Caco-2 (cell line): Measurements from ENCODE around the gene CLRN3. TPM values are rescaled to one million over a fixed set of nuclear protein-coding genes. Genes with fewer than 3 reads are reported as not detected.
A peak's percentile ranks its signal among the peaks of the same experiment; 100 is the strongest.

Experiments
- BruUV-seq: library from RNA; stranded (reverse); fragments of 400-500 nt; replicated peaks from 2 replicates; lab custom pipeline; 2021; lab: Mats Ljungman, UMichigan
- CTCF ChIA-PET: fragments of 300-600 bp; sonication (Branson Sonifier 250); formaldehyde crosslinking; loops from one replicate; lab custom pipeline; 2022; ENCODE audit warnings: antibody characterized with exemption; lab: Charles Lee
- POLR2A ChIA-PET: fragments of 300-600 bp; sonication (Branson Sonifier 250); formaldehyde crosslinking; loops from one replicate; lab custom pipeline; 2022; ENCODE audit warnings: antibody characterized with exemption; lab: Charles Lee
- DNase-seq, 2 experiments: peaks; one replicate each; pipeline versions ENCODE4 v3.0.0 to v3.0.0-alpha.2; 2020 to 2022
- H3K27me3 ChIP-seq: replicated peaks from 2 replicates; pipeline ENCODE4 v1.6.0; 2011; ENCODE audit warnings: low read length; ENCODE audit not compliant: control insufficient read depth, insufficient read depth
- H3K36me3 ChIP-seq: 2 replicates; pipeline ENCODE4 v1.5.1; 2011; ENCODE audit warnings: low read length; ENCODE audit not compliant: control insufficient read depth, insufficient read depth
- H3K4me1 ChIP-seq: fragments of 250-450 bp; sonication (Bioruptor Pico); 2 replicates; pipeline ENCODE4 v1.5.1; 2020; ENCODE audit warnings: mild to moderate bottlenecking
- H3K4me3 ChIP-seq: 2 replicates; pipeline ENCODE4 v1.5.1; 2011; ENCODE audit warnings: low read depth, mild to moderate bottlenecking, control low read depth, low read length
- H3K9me3 ChIP-seq: fragments of 250-450 bp; sonication (Bioruptor Pico); 2 replicates; pipeline ENCODE4 v1.5.1; 2020; ENCODE audit warnings: mild to moderate bottlenecking, moderate library complexity
- H3K27ac Mint-ChIP-seq: one replicate; pipeline ENCODE4 v1.8.0; 2022; ENCODE audit warnings: mixed read lengths; ENCODE audit not compliant: unreplicated experiment
- H3K27me3 Mint-ChIP-seq: one replicate; pipeline ENCODE4 v1.8.0; 2022; ENCODE audit warnings: mixed read lengths; ENCODE audit not compliant: insufficient read depth, unreplicated experiment
- H3K36me3 Mint-ChIP-seq: one replicate; pipeline ENCODE4 v1.8.0; 2022; ENCODE audit warnings: mild to moderate bottlenecking, mixed read lengths; ENCODE audit not compliant: insufficient read depth, unreplicated experiment
- H3K4me1 Mint-ChIP-seq: one replicate; pipeline ENCODE4 v1.8.0; 2022; ENCODE audit warnings: low read depth, mixed read lengths; ENCODE audit not compliant: unreplicated experiment
- H3K4me3 Mint-ChIP-seq: one replicate; pipeline ENCODE4 v1.8.0; 2022; ENCODE audit warnings: mild to moderate bottlenecking, moderate library complexity, mixed read lengths; ENCODE audit not compliant: unreplicated experiment
- H3K9me3 Mint-ChIP-seq: one replicate; pipeline ENCODE4 v1.8.0; 2022; ENCODE audit warnings: mixed read lengths; ENCODE audit not compliant: unreplicated experiment
- intact Hi-C: fragments of 100-400 bp; cut with micrococcal nuclease; formaldehyde crosslinking; loops from one replicate; pipeline ENCODE4 v1.10.0; 2022; ENCODE audit not compliant: unreplicated experiment
- total RNA-seq: library from RNA; stranded (reverse); gene quantifications from 2 replicates; pipeline ENCODE4 v1.2.3, GENCODE V29; 2022
- TF ChIP-seq, protein P1 (sequence below), 2 experiments: fragments of 200-600 bp in 1 of 2; IDR thresholded peaks; 1 replicate in 1 of 2; 2 replicates in 1 of 2; pipeline versions ENCODE4 v1.5.1 to v1.8.0; 2011 to 2022; ENCODE audit warnings: antibody characterized with exemption in 1 of 2, control low read depth in 1 of 2, inconsistent platforms in 1 of 2, low read depth in 1 of 2, low read length in 1 of 2, mild to moderate bottlenecking in 1 of 2, moderate library complexity in 1 of 2; ENCODE audit not compliant: insufficient read depth in 1 of 2, severe bottlenecking in 1 of 2, unreplicated experiment in 1 of 2

Gene CLRN3
- total RNA-seq, 1 experiment from 2014 or later, result 1.1 TPM

DNA sequence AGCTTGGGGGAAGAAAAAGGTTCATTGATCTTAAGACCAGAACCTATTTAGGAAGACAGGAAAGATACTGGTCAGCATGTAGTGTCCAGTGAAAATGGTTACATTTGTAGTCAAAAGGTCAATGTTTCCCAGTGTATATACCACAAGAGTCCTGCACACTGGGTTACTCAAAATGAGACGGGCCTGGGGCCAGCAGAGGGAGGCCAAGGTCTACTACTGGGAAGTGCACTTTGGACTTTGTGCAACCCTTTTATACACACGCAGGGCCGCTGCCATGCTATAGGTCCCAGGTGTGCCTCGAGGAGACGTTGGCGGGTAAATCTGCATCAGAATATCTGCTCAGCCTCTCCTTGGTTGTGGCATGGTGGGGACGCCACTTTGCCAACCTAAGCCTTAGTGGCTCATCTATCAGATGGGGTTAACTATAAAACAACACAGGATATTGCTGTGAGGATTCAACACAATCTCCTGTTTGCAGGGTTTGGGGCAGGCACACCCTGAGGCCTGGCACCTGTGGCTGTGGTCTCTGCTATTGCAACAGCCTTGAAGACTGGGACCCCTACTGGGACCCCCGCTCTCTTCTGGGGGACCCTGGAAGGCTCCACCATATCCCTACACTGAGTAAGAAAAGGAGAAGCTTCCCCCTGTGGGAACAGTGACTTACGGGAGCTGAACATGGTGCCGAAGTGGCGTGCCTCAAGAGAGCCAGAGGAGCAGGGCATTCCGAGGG lies 19.7 kb downstream of the CLRN3 start:
- intact Hi-C loops, result loop anchor here (1.0 kb wide), 4 partner anchors 33 to 196 kb away; no protein-coding TSS in a partner anchor

GRCh38 chr10:127872011-127872761 lies 20.6 kb downstream of the CLRN3 start:
- ChIA-PET CTCF (no interaction called here), POLR2A (no interaction called here)
- Mint-ChIP-seq H3K4me3 (no peak overlapping the region), H3K9me3 (no peaks in the 10 kb centered on the region), H3K27me3 (no peaks in the 10 kb centered on the region), H3K4me1 (peaks cover 6% of the 10 kb centered on the region), H3K27ac (no peak overlapping the region), H3K36me3 (no peaks in the 10 kb centered on the region)
- H3K4me1 ChIP-seq, result 0 out of 2 replicates have a peak, but pooled peaks cover 6% of the 10 kb centered on the region
- DNase-seq, result no peak
- H3K4me3 ChIP-seq, result no peak overlapping the region
- H3K36me3 ChIP-seq, result no peaks in the 10 kb centered on the region
- BruUV-seq, result no TSS peak
- no peaks in the 10 kb centered on the region for H3K9me3 ChIP-seq
- no peaks in the 10 kb centered on the region for H3K27me3 ChIP-seq
- TF ChIP-seq, protein P1, sequence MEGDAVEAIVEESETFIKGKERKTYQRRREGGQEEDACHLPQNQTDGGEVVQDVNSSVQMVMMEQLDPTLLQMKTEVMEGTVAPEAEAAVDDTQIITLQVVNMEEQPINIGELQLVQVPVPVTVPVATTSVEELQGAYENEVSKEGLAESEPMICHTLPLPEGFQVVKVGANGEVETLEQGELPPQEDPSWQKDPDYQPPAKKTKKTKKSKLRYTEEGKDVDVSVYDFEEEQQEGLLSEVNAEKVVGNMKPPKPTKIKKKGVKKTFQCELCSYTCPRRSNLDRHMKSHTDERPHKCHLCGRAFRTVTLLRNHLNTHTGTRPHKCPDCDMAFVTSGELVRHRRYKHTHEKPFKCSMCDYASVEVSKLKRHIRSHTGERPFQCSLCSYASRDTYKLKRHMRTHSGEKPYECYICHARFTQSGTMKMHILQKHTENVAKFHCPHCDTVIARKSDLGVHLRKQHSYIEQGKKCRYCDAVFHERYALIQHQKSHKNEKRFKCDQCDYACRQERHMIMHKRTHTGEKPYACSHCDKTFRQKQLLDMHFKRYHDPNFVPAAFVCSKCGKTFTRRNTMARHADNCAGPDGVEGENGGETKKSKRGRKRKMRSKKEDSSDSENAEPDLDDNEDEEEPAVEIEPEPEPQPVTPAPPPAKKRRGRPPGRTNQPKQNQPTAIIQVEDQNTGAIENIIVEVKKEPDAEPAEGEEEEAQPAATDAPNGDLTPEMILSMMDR (IDR thresholded peaks at IDR 0.05; ENCODE audit: insufficient read depth in 1 of 2, low read depth in 1 of 2, low read length in 1 of 2, severe bottlenecking in 1 of 2, unreplicated experiment in 1 of 2), result no peak
- intact Hi-C loops, result no loop called here

More for the DNA sequence above, 19.7 kb downstream of the CLRN3 start:
- Mint-ChIP-seq H3K9me3 (no peaks in the 10 kb centered on the region), H3K36me3 (no peaks in the 10 kb centered on the region), H3K4me3 (no peak overlapping the region), H3K27ac (no peak overlapping the region), H3K4me1 (peaks cover 6% of the 10 kb centered on the region), H3K27me3 (no peaks in the 10 kb centered on the region)
- peak; percentile 65 to 68 for DNase-seq
- no TSS peak for BruUV-seq
- Histone ChIP-seq H3K4me1 (0 out of 2 replicates have a peak, but pooled peaks cover 6% of the 10 kb centered on the region), H3K9me3 (no peaks in the 10 kb centered on the region), H3K36me3 (no peaks in the 10 kb centered on the region), H3K27me3 (no peaks in the 10 kb centered on the region), H3K4me3 (no peak overlapping the region)
- ChIA-PET POLR2A (no interaction called here), CTCF (interaction anchor here (2.1 kb wide), 1 partner anchor 138 kb away, joined by 7 read pairs; no protein-coding TSS in a partner anchor)
- TF ChIP-seq, protein P1 (IDR thresholded peaks at IDR 0.05; ENCODE audit: insufficient read depth in 1 of 2, low read depth in 1 of 2, low read length in 1 of 2, severe bottlenecking in 1 of 2, unreplicated experiment in 1 of 2), result peak; percentile 53 to 74

DNA sequence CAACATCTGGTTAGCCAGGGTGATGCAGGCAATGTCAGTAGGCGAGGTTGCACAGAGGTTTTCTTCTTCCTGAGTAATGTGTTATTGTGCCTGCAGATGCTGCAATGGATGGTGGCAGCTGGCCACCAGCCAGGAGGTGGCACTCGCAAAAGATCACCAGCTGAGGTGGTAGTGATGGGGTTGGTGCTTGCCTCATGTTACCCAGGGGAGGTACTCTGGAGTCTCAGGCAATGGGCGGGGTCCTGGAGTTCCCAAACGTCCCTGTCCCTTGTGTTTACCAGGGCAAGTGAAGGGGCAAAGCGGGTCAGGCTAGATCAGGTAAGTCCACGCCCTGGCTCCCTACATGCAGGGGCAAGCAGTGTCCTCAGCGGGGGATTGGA lies 21.1 kb downstream of the CLRN3 start:
- Mint-ChIP-seq H3K4me3 (no peak overlapping the region), H3K36me3 (no peaks in the 10 kb centered on the region), H3K27me3 (no peaks in the 10 kb centered on the region), H3K4me1 (peaks cover 8% of the 10 kb centered on the region), H3K9me3 (no peaks in the 10 kb centered on the region), H3K27ac (no peak overlapping the region)
- no peak for DNase-seq
- H3K27me3 ChIP-seq, result no peaks in the 10 kb centered on the region
- no peaks in the 10 kb centered on the region for H3K36me3 ChIP-seq
- no peaks in the 10 kb centered on the region for H3K9me3 ChIP-seq
- no TSS peak for BruUV-seq
- POLR2A ChIA-PET, result no interaction called here
- intact Hi-C loops, result no loop called here
- H3K4me3 ChIP-seq, result no peak overlapping the region
- H3K4me1 ChIP-seq, result 0 out of 2 replicates have a peak, but pooled peaks cover 6% of the 10 kb centered on the region
- CTCF ChIA-PET, result no interaction called here
- TF ChIP-seq, protein P1 (IDR thresholded peaks at IDR 0.05; ENCODE audit: insufficient read depth in 1 of 2, low read depth in 1 of 2, low read length in 1 of 2, severe bottlenecking in 1 of 2, unreplicated experiment in 1 of 2), result no peak
